Small intestine (tissue), 7 donors: ENCODE results near the gene GJC1. TPM values are rescaled to one million over a fixed set of nuclear protein-coding genes. Genes with fewer than 3 reads are reported as not detected.

ENCODE experiments used
- DNase-seq, 2 donors: peaks; one replicate each; pipeline versions ENCODE4 v3.0.0 to v3.0.0-alpha.2; 2013
- FAIRE-seq: peaks from 2 replicates; lab custom pipeline; 2012; peaks lifted over from hg19 to GRCh38; lab: Jason Lieb, UNC
- H3K27ac ChIP-seq, 3 donors: one replicate each; pipeline ENCODE4 v1.5.1; 2013; ENCODE audit warnings: low read length in 2 of 3, mild to moderate bottlenecking in 2 of 3, control low read depth in 1 of 3, inconsistent platforms in 1 of 3, low read depth in 1 of 3, moderate library complexity in 1 of 3
- H3K27me3 ChIP-seq, 3 donors: one replicate each; pipeline ENCODE4 v1.6.1; 2013; ENCODE audit warnings: low read length in 3 of 3, inconsistent platforms in 1 of 3; ENCODE audit not compliant: control insufficient read depth in 3 of 3, insufficient read depth in 3 of 3
- H3K36me3 ChIP-seq, 3 donors: one replicate each; pipeline ENCODE4 v1.6.1; 2013; ENCODE audit warnings: low read length in 3 of 3, inconsistent platforms in 1 of 3, low read depth in 1 of 3, mild to moderate bottlenecking in 1 of 3, moderate library complexity in 1 of 3; ENCODE audit not compliant: control insufficient read depth in 3 of 3, insufficient read depth in 2 of 3
- H3K4me1 ChIP-seq, 3 donors: one replicate each; pipeline ENCODE4 v1.6.1; 2013; ENCODE audit warnings: low read length in 2 of 3, inconsistent platforms in 1 of 3, low read depth in 1 of 3, mild to moderate bottlenecking in 1 of 3, moderate library complexity in 1 of 3; ENCODE audit not compliant: control insufficient read depth in 3 of 3, insufficient read depth in 2 of 3
- H3K4me3 ChIP-seq, 3 donors: one replicate each; pipeline ENCODE4 v1.5.1; 2013; ENCODE audit warnings: low read length in 3 of 3, control low read depth in 1 of 3, inconsistent platforms in 1 of 3, low read depth in 1 of 3, mild to moderate bottlenecking in 1 of 3, moderate library complexity in 1 of 3
- H3K9me3 ChIP-seq, 2 donors: one replicate each; pipeline ENCODE4 v1.6.1; 2013; ENCODE audit warnings: low read depth in 1 of 2, low read length in 1 of 2; ENCODE audit not compliant: control insufficient read depth in 2 of 2, insufficient read depth in 1 of 2
- WGBS, 3 donors: extraction: QIAGEN DNeasy Blood & Tissue Kit; methylation state at CpG; one replicate each; pipeline ENCODE4 v1.1.7; 2013; 5-methylcytosine and 5-hydroxymethylcytosine counted together
- polyA plus RNA-seq, 4 donors: library from polyadenylated mRNA; stranded (reverse) in 3 of 4; unstranded in 1 of 4; fragments of 200-250 nt in 3 of 4; fragments of 120-200 nt in 1 of 4; gene quantifications; one replicate each; pipeline versions ENCODE4 v1.2.1 to v1.2.3, GENCODE V29; 2013
- donor health status: healthy with polysubstance abuse.
- donor health status: control.
- donor health status: control.
- donor health status: Bipolar disorder and iron deficiency.
- donor health status: healthy.

GJC1 gene
- polyA plus RNA-seq, 4 donors = 3.2 to 4.7 TPM; not detected in 2

DNA sequence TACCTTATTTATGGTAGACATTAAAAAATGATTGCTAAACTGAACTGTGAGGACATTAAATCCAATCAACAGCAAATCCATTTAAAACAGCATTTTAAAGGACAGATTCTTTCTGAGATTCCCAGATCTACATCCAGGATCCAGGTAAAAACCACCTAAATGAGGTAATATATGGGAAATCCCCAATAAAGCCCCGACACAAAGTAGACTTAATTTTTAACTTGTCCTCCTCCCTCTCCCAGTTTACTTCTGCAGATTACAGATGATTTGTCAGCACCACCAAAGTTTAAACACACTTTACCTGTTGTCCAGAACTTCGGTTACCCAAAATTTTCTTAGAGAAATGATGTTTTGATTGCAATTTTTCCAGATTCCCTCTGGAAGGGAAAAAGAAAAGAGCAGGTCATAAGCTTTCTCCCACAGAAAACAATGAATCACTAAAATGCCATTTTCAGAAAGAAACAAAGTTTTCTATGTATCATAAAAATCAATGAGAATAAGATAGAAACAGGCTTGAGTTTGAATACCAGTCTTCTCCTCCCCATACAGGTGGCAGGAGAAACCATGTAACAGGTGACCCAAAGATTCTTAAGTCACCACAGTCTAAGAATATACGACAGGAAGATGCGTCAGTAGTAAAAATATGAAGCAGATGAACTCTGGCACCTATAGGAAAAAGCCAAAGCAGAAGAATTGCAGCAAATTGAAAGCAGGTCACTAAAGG lies 22.8 kb downstream of the GJC1 start:
- no peak for DNase-seq
- no peak for FAIRE-seq
- Histone ChIP-seq H3K4me1 (no peaks in the 10 kb centered on the region), H3K4me3 (no peak overlapping the region), H3K27me3 (peaks cover 0 to 3% (median 0%) of the 10 kb centered on the region in 3 donors), H3K9me3 (no peaks in the 10 kb centered on the region), H3K27ac (no peak overlapping the region), H3K36me3 (peaks cover 0 to 7% (median 0%) of the 10 kb centered on the region in 3 donors)
- 29 to 64% (median 41%) methylated on average over 4 of the region's 4 CpGs for WGBS, 3 donors

DNA sequence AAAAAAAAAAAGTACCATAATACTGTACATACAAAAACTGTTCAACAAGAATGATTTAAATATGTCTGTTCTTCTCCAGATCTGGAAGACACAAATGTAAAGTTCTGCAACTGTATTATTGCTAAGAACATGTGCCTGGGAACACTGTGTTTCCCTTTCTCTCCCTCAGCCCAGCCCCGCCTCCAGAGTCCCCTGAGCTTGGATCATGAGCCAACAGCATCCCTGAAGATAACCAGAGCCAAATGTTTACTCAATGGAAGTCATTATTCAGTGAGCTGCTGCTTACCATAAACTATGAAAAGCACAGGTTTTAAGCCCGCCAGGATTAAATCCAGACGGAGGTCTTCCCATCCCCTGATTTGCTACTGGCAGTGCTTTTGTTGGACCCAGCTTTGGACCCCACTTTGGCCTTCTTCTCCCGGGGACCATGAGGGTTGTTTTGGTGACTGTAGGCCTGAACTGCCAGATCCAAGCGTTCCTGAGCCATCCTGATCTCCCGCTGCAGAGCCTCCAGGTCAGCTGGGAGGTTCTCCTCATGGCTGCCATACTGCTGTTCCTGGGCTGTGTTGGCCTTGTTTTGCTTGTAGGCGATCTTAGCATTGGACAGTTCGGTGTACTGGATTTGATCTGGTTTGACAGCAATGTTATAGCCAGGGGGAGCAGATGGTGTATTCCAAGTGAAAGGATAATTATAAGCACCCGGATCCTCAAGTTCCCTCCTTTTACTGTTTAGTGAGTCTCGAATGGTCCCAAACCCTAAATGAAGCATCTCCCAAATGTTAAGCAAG lies 25.6 kb downstream of the GJC1 start:
- no peak overlapping the region for H3K27ac ChIP-seq
- no peaks in the 10 kb centered on the region for H3K9me3 ChIP-seq
- DNase-seq (peak in 1 of 2 donors; percentile 16), FAIRE-seq (no peak)
- peaks cover 0 to 7% (median 0%) of the 10 kb centered on the region in 3 donors for H3K36me3 ChIP-seq
- H3K4me3 ChIP-seq = no peak overlapping the region
- H3K4me1 ChIP-seq = no peaks in the 10 kb centered on the region
- 75 to 84% (median 84%) methylated on average over 10 of the region's 10 CpGs for WGBS, 3 donors
- peaks cover 0 to 3% (median 0%) of the 10 kb centered on the region in 3 donors for H3K27me3 ChIP-seq

DNA sequence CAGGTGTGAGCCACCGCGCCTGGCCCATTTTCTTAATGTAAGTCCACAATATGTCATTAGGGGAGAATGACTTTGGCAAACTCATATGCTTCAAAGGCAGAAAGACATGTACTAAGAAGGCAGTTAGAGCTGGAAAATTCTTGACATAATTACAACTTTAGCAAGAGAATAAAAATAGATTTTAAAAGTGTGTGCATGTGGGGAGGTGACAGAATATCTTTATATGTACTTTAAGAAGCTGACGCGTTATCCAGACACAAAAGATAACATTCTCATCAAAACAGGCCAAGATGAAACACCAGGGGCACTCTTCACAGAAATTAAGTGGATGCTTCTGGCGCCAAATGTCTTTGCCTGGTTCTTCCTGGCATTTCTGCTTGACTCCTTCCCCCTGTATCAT lies 28.2 kb downstream of the GJC1 start:
- peaks cover 0 to 7% (median 0%) of the 10 kb centered on the region in 3 donors for H3K36me3 ChIP-seq
- H3K27me3 ChIP-seq = peaks cover 0 to 3% (median 0%) of the 10 kb centered on the region in 3 donors
- 88 to 92% (median 91%) methylated on average over 5 of the region's 5 CpGs for WGBS, 3 donors
- FAIRE-seq (no peak), DNase-seq (no peak)
- no peaks in the 10 kb centered on the region for H3K9me3 ChIP-seq
- H3K27ac ChIP-seq = no peak overlapping the region
- H3K4me3 ChIP-seq = no peak overlapping the region
- H3K4me1 ChIP-seq = peaks cover 0 to 3% (median 0%) of the 10 kb centered on the region in 3 donors

DNA sequence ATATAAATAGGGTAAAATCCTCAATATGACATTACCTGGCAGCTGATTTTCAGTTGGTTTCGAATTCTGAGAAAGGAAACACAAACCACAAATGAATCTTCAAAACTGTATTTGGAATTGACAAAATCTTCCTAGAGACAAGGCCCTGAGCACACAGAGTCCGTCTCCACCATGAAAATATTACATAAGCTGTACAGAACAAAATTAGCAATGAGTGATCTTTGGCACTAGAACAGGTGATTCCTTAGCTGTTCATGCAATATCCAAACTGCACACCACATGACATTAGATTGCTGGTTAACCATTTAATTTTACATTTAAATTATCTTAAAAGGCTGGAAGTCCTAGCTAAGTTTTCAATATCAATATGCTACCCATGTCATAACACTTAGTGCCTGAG lies 31.7 kb downstream of the GJC1 start:
- 42 to 62% (median 50%) methylated on average over 2 of the region's 2 CpGs for WGBS, 3 donors
- no peak overlapping the region for H3K4me3 ChIP-seq
- DNase-seq (peak in 1 of 2 donors; percentile 52), FAIRE-seq (no peak)
- peaks cover 0 to 5% (median 3%) of the 10 kb centered on the region in 3 donors for H3K4me1 ChIP-seq
- H3K36me3 ChIP-seq = peaks cover 0 to 2% (median 0%) of the 10 kb centered on the region in 3 donors
- no peaks in the 10 kb centered on the region for H3K9me3 ChIP-seq
- H3K27ac ChIP-seq = no peak overlapping the region
- no peaks in the 10 kb centered on the region for H3K27me3 ChIP-seq

DNA sequence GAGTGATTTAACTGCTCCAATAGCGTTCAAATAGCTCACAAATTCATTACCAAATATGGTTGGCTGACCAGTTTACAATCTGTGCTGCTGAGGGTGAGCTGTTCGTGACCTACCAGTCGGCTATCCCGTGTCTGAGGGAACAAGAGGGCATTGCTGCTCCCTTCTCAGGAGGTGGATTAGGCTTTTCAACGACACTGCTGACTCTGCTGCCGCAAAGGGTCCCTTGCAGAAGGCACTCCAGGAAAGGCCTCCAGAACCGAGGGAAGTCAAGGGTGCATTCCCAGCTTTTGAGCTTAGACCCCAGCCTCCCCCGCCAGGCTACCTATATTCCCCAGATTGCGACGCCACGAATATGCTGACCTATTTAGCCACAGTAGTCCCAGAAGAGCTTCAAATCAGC lies 32.3 kb downstream of the GJC1 start:
- DNase-seq = no peak
- Histone ChIP-seq H3K9me3 (no peaks in the 10 kb centered on the region), H3K27me3 (no peaks in the 10 kb centered on the region), H3K4me1 (peaks cover 0 to 5% (median 3%) of the 10 kb centered on the region in 3 donors), H3K4me3 (no peak overlapping the region), H3K36me3 (peaks cover 0 to 2% (median 0%) of the 10 kb centered on the region in 3 donors), H3K27ac (peak overlapping the region in 1 of 3 donors; percentile 76)
- FAIRE-seq = no peak
- 76 to 78% (median 78%) methylated on average over 11 of the region's 11 CpGs for WGBS, 3 donors

DNA sequence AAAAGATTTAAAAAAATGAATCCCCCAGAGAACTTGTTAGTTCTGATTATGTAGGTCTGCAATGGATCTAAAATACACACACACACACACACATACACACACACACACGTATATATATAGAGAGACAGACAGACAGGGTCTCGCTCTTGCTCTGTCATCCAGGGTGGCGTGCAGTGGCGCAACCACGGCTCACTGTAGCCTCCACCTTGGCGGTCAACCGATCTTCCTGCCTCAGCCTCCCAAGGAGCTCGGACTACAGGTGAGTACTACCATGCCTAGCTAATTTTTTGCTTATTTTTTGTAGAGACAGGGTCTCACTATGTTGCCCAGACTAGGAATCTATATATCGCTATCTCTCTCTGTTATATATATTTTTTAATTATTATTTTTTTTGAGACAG lies 33.4 kb downstream of the GJC1 start:
- no peaks in the 10 kb centered on the region for H3K27me3 ChIP-seq
- H3K27ac ChIP-seq = no peak overlapping the region
- H3K4me3 ChIP-seq = no peak overlapping the region
- H3K9me3 ChIP-seq = no peaks in the 10 kb centered on the region
- 88 to 91% (median 90%) methylated on average over 9 of the region's 9 CpGs for WGBS, 3 donors
- peaks cover 0 to 5% (median 3%) of the 10 kb centered on the region in 3 donors for H3K4me1 ChIP-seq
- DNase-seq (no peak), FAIRE-seq (no peak)
- H3K36me3 ChIP-seq = peaks cover 0 to 2% (median 0%) of the 10 kb centered on the region in 3 donors

DNA sequence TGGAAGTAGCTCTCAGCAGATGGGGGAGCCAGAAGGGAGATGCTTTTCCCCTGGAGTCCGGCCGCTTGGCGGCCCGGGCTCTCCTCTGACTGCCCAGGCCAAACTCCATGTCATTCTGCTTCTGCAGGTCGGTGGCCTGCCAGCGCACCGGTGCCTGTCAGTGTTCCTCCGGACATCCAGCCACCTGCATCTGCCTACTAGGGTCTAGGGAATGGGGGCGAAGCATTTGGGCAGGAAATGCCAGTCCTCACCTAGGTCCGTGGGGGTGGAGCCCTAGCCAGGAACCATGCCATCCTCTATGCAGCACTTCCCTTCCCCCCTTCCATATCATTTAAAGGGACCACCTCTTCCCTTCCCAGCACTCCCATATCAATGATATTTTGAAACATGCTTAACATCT lies 34.2 kb downstream of the GJC1 start:
- no peak overlapping the region for H3K4me3 ChIP-seq
- no peaks in the 10 kb centered on the region for H3K9me3 ChIP-seq
- no peak for DNase-seq
- 76 to 83% (median 82%) methylated on average over 10 of the region's 10 CpGs for WGBS, 3 donors
- H3K4me1 ChIP-seq = peaks cover 0 to 5% (median 3%) of the 10 kb centered on the region in 3 donors
- peaks cover 0 to 2% (median 0%) of the 10 kb centered on the region in 3 donors for H3K36me3 ChIP-seq
- H3K27me3 ChIP-seq = no peaks in the 10 kb centered on the region
- FAIRE-seq = no peak
- no peak overlapping the region for H3K27ac ChIP-seq

DNA sequence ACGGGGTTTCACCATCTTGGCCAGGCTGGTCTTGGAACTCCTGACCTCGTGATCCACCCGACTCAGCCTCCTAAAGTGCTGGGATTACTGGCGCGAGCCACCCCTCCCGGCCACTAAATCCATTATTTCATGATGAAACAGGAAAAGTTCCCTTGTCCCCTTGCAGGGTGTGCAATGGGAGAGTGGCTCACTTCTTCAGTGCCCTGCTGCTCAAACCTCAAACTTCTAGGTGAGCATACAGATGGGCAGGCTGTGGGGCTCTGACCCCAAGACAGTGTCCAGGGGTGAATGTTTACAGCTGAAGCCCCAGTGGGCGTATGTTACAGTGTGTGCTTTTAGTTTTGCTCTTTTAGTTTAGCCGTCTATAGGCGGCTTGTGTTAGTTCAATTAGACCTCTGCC lies 34.7 kb downstream of the GJC1 start:
- peak overlapping the region in 1 of 3 donors; percentile 47 for H3K27ac ChIP-seq
- no peaks in the 10 kb centered on the region for H3K27me3 ChIP-seq
- 75 to 85% (median 80%) methylated on average over 9 of the region's 9 CpGs for WGBS, 3 donors
- DNase-seq (no peak), FAIRE-seq (no peak)
- peaks cover 0 to 2% (median 0%) of the 10 kb centered on the region in 3 donors for H3K36me3 ChIP-seq
- H3K4me3 ChIP-seq = no peak overlapping the region
- H3K9me3 ChIP-seq = no peaks in the 10 kb centered on the region
- peaks cover 0 to 5% (median 3%) of the 10 kb centered on the region in 3 donors for H3K4me1 ChIP-seq
